ENCODE data around the gene GABPB1. TPM values are rescaled to one million over a fixed set of nuclear protein-coding genes. Genes with fewer than 3 reads are reported as not detected.

The GABPB1 gene
- total RNA-seq, 5 donors from 2014 or later (not counting 1 experiment from before 2014, with no cell fraction given): 15.4 to 21.6 (median 19.5) TPM

DNA sequence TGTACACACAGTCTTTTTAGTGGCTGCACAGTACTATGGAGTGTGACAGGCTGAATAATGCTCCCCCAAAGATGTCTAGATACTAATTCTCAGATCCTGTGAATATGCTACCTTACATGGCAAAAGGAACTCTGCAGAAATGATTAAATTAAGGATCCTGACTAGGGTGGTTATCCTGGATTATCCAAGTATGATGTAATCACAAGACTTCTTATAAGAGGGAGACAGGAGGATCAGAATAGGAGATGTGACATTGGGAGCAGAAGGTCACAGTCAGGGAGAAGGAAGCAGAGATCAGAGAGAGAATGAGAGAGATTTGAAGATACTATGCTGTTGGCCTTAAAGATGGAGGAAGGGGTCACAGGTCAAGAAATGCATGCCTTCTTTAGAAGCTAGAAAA is 34.5 kb downstream of the GABPB1 start:
- Mint-ChIP-seq H3K4me3 (no peak overlapping the region), H3K27ac (peak overlapping the region; percentile 3 to 29), H3K9me3 (no peaks in the 10 kb centered on the region), H3K36me3 (peaks cover 6% of the 10 kb centered on the region), H3K27me3 (no peaks in the 10 kb centered on the region), H3K4me1 (peaks cover 18 to 19% (median 19%) of the 10 kb centered on the region in 3 donors)
- Histone ChIP-seq H3K4me3 (ENCODE audit: control insufficient read depth in 1 of 2, extremely low read depth in 1 of 2, low read length in 1 of 2) (no peak overlapping the region), H3K36me3 (ENCODE audit: control insufficient read depth in 2 of 2, extremely low read depth in 1 of 2, insufficient read depth in 1 of 2, low read length in 1 of 2) (no peaks in the 10 kb centered on the region), H3K27ac (ENCODE audit: low read length) (no peak overlapping the region), H3K27me3 (replicated peaks in 1 of 2; ENCODE audit: control insufficient read depth in 2 of 2, extremely low read depth in 1 of 2, insufficient read depth in 2 of 2, low read length in 1 of 2) (no peaks in the 10 kb centered on the region), H3K4me1 (ENCODE audit: control insufficient read depth in 1 of 2, extremely low read depth in 1 of 2, insufficient read depth in 2 of 2, low read length in 2 of 2) (peaks cover 0 to 7% of the 10 kb centered on the region in 2 experiments), H3K9me3 (no peaks in the 10 kb centered on the region)
- ChIA-PET CTCF (no interaction called here), POLR2A (no interaction called here)
- DNase-seq: no peak
- no peak for ATAC-seq (replicated peaks in 1 of 4)

DNA sequence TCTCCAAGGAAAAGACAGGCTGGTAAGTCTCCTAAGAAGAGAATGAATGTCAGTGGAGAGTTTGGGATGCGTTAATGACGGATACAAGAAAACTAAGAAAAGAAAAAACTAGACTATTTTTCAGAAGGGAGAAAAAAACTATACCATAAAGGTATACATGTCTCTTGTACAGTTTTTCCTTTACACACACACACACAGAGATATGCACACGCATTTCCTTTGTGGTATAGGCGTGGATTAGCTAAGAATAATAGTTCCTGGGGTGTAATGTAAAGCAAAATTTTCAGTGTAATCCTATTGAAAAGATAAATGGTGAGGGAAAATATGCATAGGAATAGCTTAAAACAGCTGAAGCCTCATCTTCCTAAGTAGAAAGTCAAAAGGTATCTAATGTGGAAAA is 36.3 kb downstream of the GABPB1 start:
- POLR2A ChIA-PET: interaction anchor here in 1 of 2 donors (1.0 kb wide), 1 partner anchor 33 kb away, joined by 4 read pairs; no protein-coding TSS in a partner anchor
- Histone ChIP-seq H3K4me1 (ENCODE audit: control insufficient read depth in 1 of 2, extremely low read depth in 1 of 2, insufficient read depth in 2 of 2, low read length in 2 of 2) (peaks cover 0 to 7% of the 10 kb centered on the region in 2 experiments), H3K27me3 (replicated peaks in 1 of 2; ENCODE audit: control insufficient read depth in 2 of 2, extremely low read depth in 1 of 2, insufficient read depth in 2 of 2, low read length in 1 of 2) (no peaks in the 10 kb centered on the region), H3K4me3 (ENCODE audit: control insufficient read depth in 1 of 2, extremely low read depth in 1 of 2, low read length in 1 of 2) (no peak overlapping the region), H3K9me3 (no peaks in the 10 kb centered on the region), H3K36me3 (ENCODE audit: control insufficient read depth in 2 of 2, extremely low read depth in 1 of 2, insufficient read depth in 1 of 2, low read length in 1 of 2) (no peaks in the 10 kb centered on the region), H3K27ac (ENCODE audit: low read length) (peak overlapping the region; percentile 35)
- DNase-seq (no peak), ATAC-seq (replicated peaks in 1 of 4) (peak in 1 of 4 experiments; percentile 44)
- CTCF ChIA-PET: interaction anchor here in 1 of 2 donors (0.6 to 1.6 kb wide), 3 partner anchors 10 to 35 kb away, joined by 3 read pairs; no protein-coding TSS in a partner anchor
- H3K4me3 Mint-ChIP-seq: peak overlapping the region; percentile 49 to 52 (median 51)
- peaks cover 14 to 19% (median 18%) of the 10 kb centered on the region in 3 donors for H3K4me1 Mint-ChIP-seq
- no peaks in the 10 kb centered on the region for H3K27me3 Mint-ChIP-seq
- peaks cover 2% of the 10 kb centered on the region for H3K36me3 Mint-ChIP-seq
- no peaks in the 10 kb centered on the region for H3K9me3 Mint-ChIP-seq
- no CpG with 5 or more reads among the region's 4 CpGs for WGBS (ENCODE audit: insufficient coverage)
- peak overlapping the region; percentile 68 to 90 for H3K27ac Mint-ChIP-seq

DNA sequence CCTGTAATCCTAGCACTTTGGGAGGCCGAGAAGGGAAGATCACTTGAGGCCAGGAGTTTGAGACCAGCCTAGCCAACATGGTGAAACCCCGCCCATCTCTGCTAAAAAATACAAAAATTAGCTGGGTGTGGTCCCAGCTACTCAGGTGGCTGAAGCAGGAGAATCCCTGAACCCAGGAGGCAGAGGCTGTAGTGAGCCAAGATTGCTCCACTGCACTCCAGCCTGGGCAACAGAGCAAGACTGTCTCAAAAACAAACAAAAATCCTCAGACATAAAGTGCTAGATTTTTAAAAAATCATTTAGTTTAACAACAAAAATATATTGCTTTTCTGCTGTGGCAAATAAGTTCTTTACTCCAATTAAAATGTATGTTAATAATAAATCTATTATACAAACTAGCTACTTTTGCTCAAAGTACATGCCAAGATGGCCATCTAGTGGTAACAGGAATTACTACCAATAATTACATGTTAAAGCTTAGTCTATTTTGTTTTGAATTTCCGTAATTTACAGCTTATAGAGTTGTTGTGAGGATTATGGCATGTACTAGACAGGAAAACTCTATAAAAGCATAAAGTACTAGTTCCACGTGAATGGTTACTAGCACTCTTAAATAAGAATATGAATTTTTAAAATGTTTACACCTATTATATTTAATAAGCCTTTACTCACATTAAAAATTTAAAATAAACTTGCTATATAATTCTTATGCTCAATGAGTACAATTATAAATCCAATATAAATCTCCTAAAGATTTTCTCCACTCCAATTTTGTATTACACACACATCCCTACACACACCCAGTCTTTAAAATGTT is 39.0 kb downstream of the GABPB1 start:
- H3K27me3 ChIP-seq (replicated peaks in 1 of 2; ENCODE audit: control insufficient read depth in 2 of 2, extremely low read depth in 1 of 2, insufficient read depth in 2 of 2, low read length in 1 of 2): no peaks in the 10 kb centered on the region
- Mint-ChIP-seq H3K4me1 (peaks cover 14 to 21% (median 16%) of the 10 kb centered on the region in 3 donors), H3K27me3 (no peaks in the 10 kb centered on the region), H3K9me3 (no peaks in the 10 kb centered on the region), H3K4me3 (no peak overlapping the region), H3K36me3 (peaks cover 2% of the 10 kb centered on the region), H3K27ac (no peak overlapping the region)
- no peaks in the 10 kb centered on the region for H3K9me3 ChIP-seq
- ChIA-PET POLR2A (interaction anchor here in 1 of 2 donors (0.6 kb wide), 1 partner anchor 1398 kb away, joined by 4 read pairs; no protein-coding TSS in a partner anchor), CTCF (interaction anchor here (0.5 to 1.6 kb wide), 33 partner anchors 9 to 1457 kb away, joined by 3 to 14 read pairs (median 4); partner anchors contain the start of genes COPS2 (in 1 of the 2), EID1 (in 1 of the 2), FGF7 (in 1 of the 2) and GABPB1 (in 1 of the 2))
- no peaks in the 10 kb centered on the region for H3K36me3 ChIP-seq (ENCODE audit: control insufficient read depth in 2 of 2, extremely low read depth in 1 of 2, insufficient read depth in 1 of 2, low read length in 1 of 2)
- no peak overlapping the region for H3K4me3 ChIP-seq (ENCODE audit: control insufficient read depth in 1 of 2, extremely low read depth in 1 of 2, low read length in 1 of 2)
- peaks cover 0 to 7% of the 10 kb centered on the region in 2 experiments for H3K4me1 ChIP-seq (ENCODE audit: control insufficient read depth in 1 of 2, extremely low read depth in 1 of 2, insufficient read depth in 2 of 2, low read length in 2 of 2)
- peak in 2 of 4 experiments; percentile 48 to 52 for ATAC-seq (replicated peaks in 1 of 4)
- no peak overlapping the region for H3K27ac ChIP-seq (ENCODE audit: low read length)
- 100% methylated on average over 1 of the region's 4 CpGs for WGBS (ENCODE audit: insufficient coverage)
- peak in 2 of 35 experiments; percentile 5 to 68 for DNase-seq

DNA sequence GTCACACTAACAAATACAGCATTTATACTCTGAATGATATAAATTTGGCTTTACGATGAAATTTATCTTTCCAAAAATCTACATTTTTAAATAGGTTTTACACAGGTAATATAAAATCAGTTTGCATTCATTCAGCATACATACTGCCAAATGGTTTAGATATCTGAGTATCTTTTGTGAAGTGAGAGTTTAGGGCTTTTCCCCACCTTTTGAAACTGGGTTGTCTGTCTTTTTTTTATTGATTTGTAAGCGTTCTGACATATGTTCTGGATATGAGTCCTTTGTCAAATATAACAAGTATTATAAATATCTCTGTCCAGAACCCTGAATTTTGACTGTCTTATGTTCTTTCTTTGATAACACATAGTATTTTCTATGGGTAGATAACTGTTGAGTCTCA is 42.4 kb downstream of the GABPB1 start:
- H3K27ac ChIP-seq (ENCODE audit: low read length): no peak overlapping the region
- Mint-ChIP-seq H3K4me1 (peaks cover 0 to 4% (median 0%) of the 10 kb centered on the region in 3 donors), H3K9me3 (peaks cover 0 to 11% (median 10%) of the 10 kb centered on the region in 3 donors), H3K4me3 (no peak overlapping the region), H3K27me3 (no peaks in the 10 kb centered on the region), H3K27ac (no peak overlapping the region), H3K36me3 (peaks cover 22% of the 10 kb centered on the region)
- ATAC-seq (replicated peaks in 1 of 4) (no peak), DNase-seq (no peak)
- H3K4me3 ChIP-seq (ENCODE audit: control insufficient read depth in 1 of 2, extremely low read depth in 1 of 2, low read length in 1 of 2): no peak overlapping the region
- ChIA-PET POLR2A (no interaction called here), CTCF (no interaction called here)
- H3K36me3 ChIP-seq (ENCODE audit: control insufficient read depth in 2 of 2, extremely low read depth in 1 of 2, insufficient read depth in 1 of 2, low read length in 1 of 2): peaks cover 0 to 8% of the 10 kb centered on the region in 2 donors
- H3K27me3 ChIP-seq (replicated peaks in 1 of 2; ENCODE audit: control insufficient read depth in 2 of 2, extremely low read depth in 1 of 2, insufficient read depth in 2 of 2, low read length in 1 of 2): no peaks in the 10 kb centered on the region
- H3K9me3 ChIP-seq: no peaks in the 10 kb centered on the region
- no CpG with 5 or more reads among the region's 2 CpGs for WGBS (ENCODE audit: insufficient coverage)
- H3K4me1 ChIP-seq (ENCODE audit: control insufficient read depth in 1 of 2, extremely low read depth in 1 of 2, insufficient read depth in 2 of 2, low read length in 2 of 2): no peaks in the 10 kb centered on the region

DNA sequence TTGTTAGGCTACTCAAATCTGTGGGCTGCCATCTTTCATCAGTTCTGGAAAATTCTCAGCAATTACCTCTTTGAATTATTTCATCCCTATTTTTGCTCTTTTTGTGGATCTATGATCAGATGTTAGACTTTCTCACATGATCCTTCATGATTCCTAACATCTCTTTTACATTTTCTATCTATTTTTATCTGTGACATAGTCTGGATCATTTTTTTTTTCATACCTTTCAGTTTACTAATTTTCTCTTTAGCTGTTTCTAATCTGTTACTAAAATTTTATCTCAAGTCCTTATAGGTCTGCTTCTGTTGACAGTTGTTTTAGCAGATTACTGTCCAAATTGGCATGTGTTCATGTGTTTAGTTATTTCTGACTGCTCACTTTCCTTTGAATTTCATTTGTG is 47.2 kb downstream of the GABPB1 start:
- Histone ChIP-seq H3K4me3 (ENCODE audit: control insufficient read depth in 1 of 2, extremely low read depth in 1 of 2, low read length in 1 of 2) (no peak overlapping the region), H3K4me1 (ENCODE audit: control insufficient read depth in 1 of 2, extremely low read depth in 1 of 2, insufficient read depth in 2 of 2, low read length in 2 of 2) (no peaks in the 10 kb centered on the region), H3K36me3 (ENCODE audit: control insufficient read depth in 2 of 2, extremely low read depth in 1 of 2, insufficient read depth in 1 of 2, low read length in 1 of 2) (peaks cover 2 to 14% of the 10 kb centered on the region in 2 donors), H3K27me3 (replicated peaks in 1 of 2; ENCODE audit: control insufficient read depth in 2 of 2, extremely low read depth in 1 of 2, insufficient read depth in 2 of 2, low read length in 1 of 2) (no peaks in the 10 kb centered on the region), H3K27ac (ENCODE audit: low read length) (no peak overlapping the region), H3K9me3 (no peaks in the 10 kb centered on the region)
- Mint-ChIP-seq H3K9me3 (peaks cover 0 to 12% (median 10%) of the 10 kb centered on the region in 3 donors), H3K27me3 (no peaks in the 10 kb centered on the region), H3K4me3 (no peak overlapping the region), H3K27ac (no peak overlapping the region), H3K4me1 (peaks cover 0 to 2% (median 0%) of the 10 kb centered on the region in 3 donors), H3K36me3 (peaks cover 39% of the 10 kb centered on the region)
- no peak for ATAC-seq (replicated peaks in 1 of 4)
- DNase-seq: no peak
- POLR2A ChIA-PET: no interaction called here
- CTCF ChIA-PET: interaction anchor here in 1 of 2 donors (0.6 kb wide), 1 partner anchor 1000 kb away, joined by 3 read pairs; no protein-coding TSS in a partner anchor

DNA sequence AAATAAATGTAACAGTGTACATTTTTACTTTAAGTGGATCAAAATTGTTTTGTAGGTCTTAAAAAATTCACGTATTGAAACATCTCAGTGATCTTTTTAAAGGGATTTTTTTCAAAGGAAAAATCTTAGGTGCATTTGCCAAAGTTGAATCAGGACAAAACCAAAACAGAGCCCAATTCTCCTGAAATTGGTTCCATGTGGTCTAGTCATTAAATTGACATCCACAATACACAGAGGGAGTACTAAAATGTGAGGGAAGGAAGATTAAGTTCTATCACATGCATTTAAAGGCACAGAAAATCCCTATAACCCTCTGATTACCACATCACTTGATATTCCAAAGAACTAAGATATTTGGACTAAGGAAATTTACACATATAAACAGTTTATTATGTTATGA is 50.2 kb downstream of the GABPB1 start:
- Mint-ChIP-seq H3K9me3 (peaks cover 0 to 12% (median 10%) of the 10 kb centered on the region in 3 donors), H3K27ac (no peak overlapping the region), H3K36me3 (peaks cover 61% of the 10 kb centered on the region), H3K4me1 (no peaks in the 10 kb centered on the region), H3K27me3 (no peaks in the 10 kb centered on the region), H3K4me3 (no peak overlapping the region)
- Histone ChIP-seq H3K27ac (ENCODE audit: low read length) (no peak overlapping the region), H3K4me1 (ENCODE audit: control insufficient read depth in 1 of 2, extremely low read depth in 1 of 2, insufficient read depth in 2 of 2, low read length in 2 of 2) (no peaks in the 10 kb centered on the region), H3K9me3 (no peaks in the 10 kb centered on the region), H3K27me3 (replicated peaks in 1 of 2; ENCODE audit: control insufficient read depth in 2 of 2, extremely low read depth in 1 of 2, insufficient read depth in 2 of 2, low read length in 1 of 2) (no peaks in the 10 kb centered on the region), H3K36me3 (ENCODE audit: control insufficient read depth in 2 of 2, extremely low read depth in 1 of 2, insufficient read depth in 1 of 2, low read length in 1 of 2) (peaks cover 2 to 31% of the 10 kb centered on the region in 2 donors), H3K4me3 (ENCODE audit: control insufficient read depth in 1 of 2, extremely low read depth in 1 of 2, low read length in 1 of 2) (no peak overlapping the region)
- WGBS (ENCODE audit: insufficient coverage): no CpG with 5 or more reads among the region's 1 CpG
- ATAC-seq (replicated peaks in 1 of 4) (no peak), DNase-seq (no peak)
- ChIA-PET POLR2A (no interaction called here), CTCF (no interaction called here)
